B cell (primary cell): ENCODE results near the gene MDGA2. TPM values are rescaled to one million over a fixed set of nuclear protein-coding genes. Genes with fewer than 3 reads are reported as not detected.

ENCODE experiments used
- ATAC-seq: fragments of 200-7000 bp; cut with Tn5 transposase; one replicate; pipeline ENCODE4 v1.10.0; 2021; ENCODE audit warnings: low read depth, mild to moderate bottlenecking, moderate number of reproducible peaks, moderate library complexity
- CTCF ChIA-PET: fragments of 350-600 bp; sonication (Branson Sonifier 250); formaldehyde crosslinking; loops from one replicate; lab custom pipeline; 2021; ENCODE audit warnings: antibody characterized with exemption, inconsistent platforms; lab: Charles Lee
- POLR2A ChIA-PET: fragments of 350-600 bp; sonication (Branson Sonifier 250); formaldehyde crosslinking; loops from one replicate; lab custom pipeline; 2021; ENCODE audit warnings: antibody characterized with exemption; lab: Charles Lee
- DNase-seq: peaks from one replicate; pipeline ENCODE4 v3.0.0; 2013
- H2AFZ ChIP-seq: 2 replicates; pipeline ENCODE4 v1.6.1; 2012; ENCODE audit warnings: mild to moderate bottlenecking, low read depth, low read length; ENCODE audit not compliant: insufficient read depth, poor library complexity, severe bottlenecking
- H3K27ac ChIP-seq, 2 donors: 1 replicate in 1 of 2; 2 replicates in 1 of 2; pipeline ENCODE4 v1.5.1; 2012 to 2013; ENCODE audit warnings: low read length in 2 of 2, mild to moderate bottlenecking in 2 of 2, moderate library complexity in 1 of 2
- H3K27me3 ChIP-seq, 4 experiments: fragments of 200-600 bp in 1 of 4; sonication (generic) in 1 of 4; replicated peaks in 1 of 4; 1 replicate in 2 of 4; 2 replicates in 2 of 4; pipeline versions ENCODE4 v1.6.1 to v1.7.0; 2013 to 2016; ENCODE audit warnings: low read length in 3 of 4, mild to moderate bottlenecking in 2 of 4, mixed read lengths in 1 of 4, moderate library complexity in 1 of 4; ENCODE audit not compliant: insufficient read depth in 4 of 4, control insufficient read depth in 3 of 4; ENCODE audit errors: control extremely low read depth in 1 of 4
- H3K36me3 ChIP-seq, 2 experiments: replicated peaks in 1 of 2; 1 replicate in 1 of 2; 2 replicates in 1 of 2; pipeline versions ENCODE4 v1.6.1 to v1.7.1; 2013; ENCODE audit warnings: low read length in 1 of 2; ENCODE audit not compliant: insufficient read depth in 2 of 2, control insufficient read depth in 1 of 2; ENCODE audit errors: control extremely low read depth in 1 of 2, extremely low read depth in 1 of 2
- H3K4me1 ChIP-seq, 2 donors: fragments of 200-600 bp in 1 of 2; sonication (generic) in 1 of 2; 1 replicate in 1 of 2; 2 replicates in 1 of 2; pipeline versions ENCODE4 v1.5.1 to v1.6.1; 2013 to 2017; ENCODE audit warnings: low read length in 2 of 2; ENCODE audit not compliant: control insufficient read depth in 2 of 2, insufficient read depth in 2 of 2
- H3K4me2 ChIP-seq: replicated peaks from 2 replicates; pipeline ENCODE3; 2012; ENCODE audit warnings: mild to moderate bottlenecking, low read depth, low read length; ENCODE audit not compliant: poor library complexity, severe bottlenecking
- H3K4me3 ChIP-seq, 5 experiments: fragments of 200-600 bp in 1 of 5; sonication (generic) in 1 of 5; 1 replicate in 3 of 5; 2 replicates in 2 of 5; pipeline versions ENCODE4 v1.5.1 to v1.7.0; 2011 to 2016; ENCODE audit warnings: low read length in 4 of 5, mild to moderate bottlenecking in 4 of 5, low read depth in 2 of 5, control low read depth in 1 of 5, moderate library complexity in 1 of 5; ENCODE audit not compliant: insufficient read depth in 1 of 5; ENCODE audit errors: control extremely low read depth in 1 of 5, extremely low read depth in 1 of 5
- H3K79me2 ChIP-seq: fragments of 200-600 bp; sonication (generic); one replicate; pipeline ENCODE4 v1.6.0; 2016; ENCODE audit warnings: low read length; ENCODE audit not compliant: control insufficient read depth, insufficient read depth
- H3K9ac ChIP-seq: fragments of 200-600 bp; sonication (generic); 2 replicates; pipeline ENCODE4 v1.6.1; 2017; ENCODE audit warnings: mild to moderate bottlenecking, low read length, moderate library complexity
- H3K9me3 ChIP-seq, 3 donors: one replicate each; pipeline versions ENCODE4 v1.6.1 to v1.7.1; 2013; ENCODE audit warnings: low read length in 2 of 3; ENCODE audit not compliant: control insufficient read depth in 2 of 3, insufficient read depth in 1 of 3; ENCODE audit errors: control extremely low read depth in 1 of 3
- H4K20me1 ChIP-seq: 2 replicates; pipeline ENCODE4 v1.6.0; 2012; ENCODE audit warnings: mild to moderate bottlenecking, low read length; ENCODE audit not compliant: insufficient read depth, control insufficient read depth, poor library complexity, severe bottlenecking
- H3K27ac Mint-ChIP-seq: one replicate; pipeline ENCODE4 v1.8.0; 2021; ENCODE audit warnings: mixed read lengths
- H3K27me3 Mint-ChIP-seq: one replicate; pipeline ENCODE4 v1.8.0; 2021; ENCODE audit warnings: mixed read lengths
- H3K4me1 Mint-ChIP-seq: one replicate; pipeline ENCODE4 v1.8.0; 2021; ENCODE audit warnings: mixed read lengths
- H3K4me3 Mint-ChIP-seq: one replicate; pipeline ENCODE4 v1.8.0; 2021; ENCODE audit warnings: mixed read lengths
- H3K9me3 Mint-ChIP-seq: one replicate; pipeline ENCODE4 v1.8.0; 2022; ENCODE audit warnings: mixed read lengths; ENCODE audit not compliant: insufficient read depth
- EZH2 ChIP-seq: IDR thresholded peaks from 2 replicates; pipeline ENCODE4 v1.6.1; 2012; ENCODE audit warnings: borderline replicate concordance, low read depth, mild to moderate bottlenecking, moderate library complexity, low read length; ENCODE audit not compliant: insufficient read depth, poor library complexity, severe bottlenecking
- WGBS: methylation state at CpG from one replicate; pipeline ENCODE4 v1.1.5; 2013; ENCODE audit warnings: missing lambda C conversion rate; ENCODE audit not compliant: insufficient coverage; 5-methylcytosine and 5-hydroxymethylcytosine counted together
- intact Hi-C: fragments of 100-400 bp; cut with micrococcal nuclease; formaldehyde crosslinking; loops from one replicate; pipeline ENCODE4 v1.10.0; 2022
- polyA plus RNA-seq: library from polyadenylated mRNA; depleted of rRNA; stranded (reverse); fragments of >200 nt; gene quantifications from 2 replicates; pipeline ENCODE4 v1.2.3, GENCODE V29; 2012
- total RNA-seq, 2 donors: library from RNA; stranded (reverse); fragments of 120-200 nt in 1 of 2; gene quantifications; 1 replicate in 1 of 2; 2 replicates in 1 of 2; pipeline versions ENCODE4 v1.2.3 to v1.2.4, GENCODE V29; 2013 to 2022
- TF ChIP-seq, protein P1 (sequence below): fragments of 200-600 bp; IDR thresholded peaks from one replicate; pipeline ENCODE4 v1.8.0; 2022; ENCODE audit warnings: antibody characterized with exemption, mild to moderate bottlenecking

MDGA2 gene
- total and polyA plus RNA-seq, 2 donors (not counting 1 experiment from before 2014, with no cell fraction given): not detected

DNA sequence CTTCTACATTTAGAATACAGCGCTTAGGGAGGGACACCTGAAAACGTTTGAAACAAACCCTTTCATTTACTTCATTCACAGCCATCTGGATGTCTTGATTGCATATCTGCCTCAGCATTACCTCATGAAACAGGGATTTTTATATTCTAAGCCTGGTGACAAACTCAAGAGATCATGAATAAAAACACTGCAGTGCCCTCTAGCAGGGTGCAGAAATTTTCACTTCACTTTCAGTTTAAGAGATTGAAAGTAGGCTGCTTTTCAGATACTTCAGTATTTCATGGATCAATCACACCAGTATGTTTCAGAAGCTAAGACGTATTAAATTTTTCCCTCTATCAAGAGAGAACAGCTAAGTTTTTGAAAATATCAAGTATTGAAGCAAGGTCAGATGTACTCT, 467.8 kb downstream of the MDGA2 start:
- Mint-ChIP-seq H3K4me1 (no peaks in the 10 kb centered on the region), H3K4me3 (no peak overlapping the region), H3K27me3 (no peaks in the 10 kb centered on the region), H3K27ac (no peak overlapping the region), H3K9me3 (peaks cover 3% of the 10 kb centered on the region)
- ChIA-PET POLR2A (no interaction called here), CTCF (interaction anchor here (0.6 kb wide), 1 partner anchor 55 kb away, joined by 3 read pairs; no protein-coding TSS in a partner anchor)
- intact Hi-C loops: no loop called here
- Histone ChIP-seq H3K79me2 (no peaks in the 10 kb centered on the region), H3K27me3 (no peaks in the 10 kb centered on the region), H3K27ac (no peak overlapping the region), H3K4me2 (no peak overlapping the region), H3K36me3 (no peaks in the 10 kb centered on the region), H3K4me3 (no peak overlapping the region), H3K9me3 (no peaks in the 10 kb centered on the region), H3K4me1 (no peaks in the 10 kb centered on the region), H2AFZ (no peak overlapping the region), H3K9ac (no peak overlapping the region), H4K20me1 (no peaks in the 10 kb centered on the region)
- TF ChIP-seq EZH2: no peak
- TF ChIP-seq, protein P1, sequence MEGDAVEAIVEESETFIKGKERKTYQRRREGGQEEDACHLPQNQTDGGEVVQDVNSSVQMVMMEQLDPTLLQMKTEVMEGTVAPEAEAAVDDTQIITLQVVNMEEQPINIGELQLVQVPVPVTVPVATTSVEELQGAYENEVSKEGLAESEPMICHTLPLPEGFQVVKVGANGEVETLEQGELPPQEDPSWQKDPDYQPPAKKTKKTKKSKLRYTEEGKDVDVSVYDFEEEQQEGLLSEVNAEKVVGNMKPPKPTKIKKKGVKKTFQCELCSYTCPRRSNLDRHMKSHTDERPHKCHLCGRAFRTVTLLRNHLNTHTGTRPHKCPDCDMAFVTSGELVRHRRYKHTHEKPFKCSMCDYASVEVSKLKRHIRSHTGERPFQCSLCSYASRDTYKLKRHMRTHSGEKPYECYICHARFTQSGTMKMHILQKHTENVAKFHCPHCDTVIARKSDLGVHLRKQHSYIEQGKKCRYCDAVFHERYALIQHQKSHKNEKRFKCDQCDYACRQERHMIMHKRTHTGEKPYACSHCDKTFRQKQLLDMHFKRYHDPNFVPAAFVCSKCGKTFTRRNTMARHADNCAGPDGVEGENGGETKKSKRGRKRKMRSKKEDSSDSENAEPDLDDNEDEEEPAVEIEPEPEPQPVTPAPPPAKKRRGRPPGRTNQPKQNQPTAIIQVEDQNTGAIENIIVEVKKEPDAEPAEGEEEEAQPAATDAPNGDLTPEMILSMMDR: no peak
- 56% methylated on average over 2 of the region's 3 CpGs for WGBS
- DNase-seq (no peak), ATAC-seq (no peak)

GRCh38 chr14:47200740-47201139, 474.7 kb downstream of the MDGA2 start:
- Histone ChIP-seq H3K4me3 (no peak overlapping the region), H3K27ac (no peak overlapping the region), H3K36me3 (no peaks in the 10 kb centered on the region), H3K9me3 (peaks cover 0 to 6% (median 0%) of the 10 kb centered on the region in 3 donors), H3K9ac (no peak overlapping the region), H3K4me2 (no peak overlapping the region), H3K4me1 (no peaks in the 10 kb centered on the region), H3K79me2 (no peaks in the 10 kb centered on the region), H3K27me3 (no peaks in the 10 kb centered on the region), H2AFZ (no peak overlapping the region), H4K20me1 (no peaks in the 10 kb centered on the region)
- Mint-ChIP-seq H3K27ac (no peak overlapping the region), H3K4me1 (no peaks in the 10 kb centered on the region), H3K4me3 (no peak overlapping the region), H3K27me3 (no peaks in the 10 kb centered on the region), H3K9me3 (peaks cover 4% of the 10 kb centered on the region)
- CTCF ChIA-PET: no interaction called here
- intact Hi-C loops: no loop called here
- WGBS: 92% methylated on average over 18 of the region's 18 CpGs
- TF ChIP-seq, protein P1: no peak
- TF ChIP-seq EZH2: no peak
- ATAC-seq: no peak
- DNase-seq: no peak
- POLR2A ChIA-PET: no interaction called here
